SK-MEL-5 (cell line): Measurements from ENCODE around the gene MMADHC. TPM values are rescaled to one million over a fixed set of nuclear protein-coding genes. Genes with fewer than 3 reads are reported as not detected.

Experiments used
- DNase-seq: peaks from one replicate; pipeline ENCODE4 v3.0.0-alpha.2; 2016; ENCODE audit warnings: low read depth, low spot score
- in situ Hi-C: cut with HindIII; loops from 2 replicates; pipeline ENCODE4 v1.10.0; 2016; ENCODE audit warnings: low sequenced_read_pairs, high pct_unique_total_duplicates, low pct_unique_long_range_greater_than_20kb
- small RNA-seq, 2 experiments: library from RNA; depleted of rRNA; stranded (forward); fragments of <200 nt; gene quantifications; one replicate each; pipeline ENCODE3, GENCODE V24; 2014
- total RNA-seq: library from RNA; depleted of rRNA; stranded (reverse); fragments of >200 nt; shearing (Covaris generic); gene quantifications from 2 replicates; pipeline ENCODE4 v1.2.3, GENCODE V29; 2014

MMADHC gene
- total RNA-seq, 1 experiment from 2014 or later, result 155 TPM

DNA sequence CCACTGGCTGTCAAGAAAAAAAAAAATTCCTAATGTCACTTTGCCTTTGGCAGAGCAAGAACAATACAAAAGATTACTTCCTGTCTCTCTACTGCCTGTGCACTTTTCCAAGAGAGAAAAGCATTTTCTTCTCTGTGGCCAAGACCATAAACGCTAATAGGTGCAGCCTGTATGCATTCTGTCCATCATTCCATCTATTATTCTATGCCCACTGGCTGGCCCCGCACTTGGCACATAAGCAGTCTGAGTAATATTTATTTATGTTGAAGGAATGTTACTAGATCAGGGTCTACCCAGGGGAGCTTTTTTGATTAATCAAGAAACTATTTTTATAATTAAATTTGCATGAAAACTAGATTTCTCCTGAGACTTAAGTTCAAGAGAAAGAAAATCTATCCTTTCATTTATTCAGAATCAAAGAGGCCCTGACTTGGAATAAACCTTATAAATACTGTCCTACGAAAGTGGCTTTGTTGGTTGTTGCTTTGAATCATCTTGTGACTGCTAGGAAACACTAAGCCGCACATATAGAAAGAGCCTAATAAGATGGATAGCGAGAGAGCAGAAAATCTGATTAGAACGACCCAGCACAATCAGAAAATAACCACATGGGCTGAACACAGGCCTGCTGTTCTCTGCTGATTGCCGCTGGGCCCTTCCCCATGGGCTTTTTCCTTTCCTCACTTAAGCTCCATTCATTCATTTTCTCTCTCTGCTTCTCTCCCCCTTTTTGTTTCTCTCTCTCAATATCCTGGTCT, 59.4 kb downstream of the MMADHC start:
- in situ Hi-C loops, result no loop called here
- DNase-seq, result peak; percentile 31

DNA sequence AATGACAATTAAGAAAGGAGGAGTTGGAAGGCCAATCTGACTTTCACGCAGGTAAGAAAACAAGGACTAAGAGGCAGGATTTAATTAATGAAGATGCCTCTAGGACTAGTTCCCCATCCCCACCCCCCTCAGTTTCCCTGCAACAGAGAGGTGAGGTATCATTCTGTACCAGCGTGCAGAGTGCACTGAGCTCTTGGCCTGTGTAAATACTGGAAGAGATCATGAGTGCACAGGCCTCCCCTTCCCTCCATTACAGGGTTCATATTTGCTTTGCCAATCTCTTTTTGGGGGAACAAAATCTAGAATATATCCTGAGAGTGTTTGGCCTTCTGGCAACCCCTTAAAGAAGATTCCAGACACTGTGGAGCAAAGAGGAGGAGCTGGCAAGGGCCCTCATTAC, 60.9 kb downstream of the MMADHC start:
- in situ Hi-C loops, result no loop called here
- DNase-seq, result no peak

DNA sequence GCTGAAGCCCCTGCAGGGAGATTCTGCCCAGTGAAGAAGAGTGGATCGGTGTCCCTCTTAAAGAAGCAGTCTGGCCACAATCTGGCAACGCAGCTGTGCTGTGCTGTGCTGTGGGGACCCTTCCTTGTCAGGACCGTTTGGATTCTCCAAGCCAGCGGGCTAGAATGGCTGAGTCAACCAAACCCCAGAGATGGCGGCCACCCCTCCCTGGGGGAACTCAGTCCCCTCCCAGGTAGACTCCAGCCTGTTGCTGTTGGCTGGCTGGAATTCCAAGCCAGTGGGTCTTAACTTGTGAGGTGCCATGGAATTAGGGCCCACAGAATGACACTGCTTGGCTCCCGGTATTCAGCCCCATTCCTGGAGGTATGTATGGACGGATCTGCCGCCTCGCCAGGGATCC, 62.3 kb downstream of the MMADHC start:
- in situ Hi-C loops, result no loop called here
- no peak for DNase-seq

Small RNA genes lying within 50 kb of the gene (small RNA-seq; reads per million reads assigned to genes)
- 0 reads per million in 2 experiments for gene RNU6-601P
